ENCODE results near the gene TAF10.

Gene TAF10

GRCh38 chr11:6612213-6613041 is at the start of gene TAF10:
Gene TAF10, minus strand, starts transcription at chr11:6612216. Its CDS starts 27 bp downstream, at chr11:6612189.
- Mint-ChIP-seq H3K4me1 (ENCODE audit: low read depth) (peaks cover 28% of the 10 kb centered on the region), H3K27ac (peak within 1 kb of the TSS; percentile 90), H3K9me3 (no peaks in the 10 kb centered on the region), H3K4me3 (peak within 1 kb of the TSS; percentile 94), H3K27me3 (ENCODE audit: low read depth) (no peaks in the 10 kb centered on the region), H3K36me3 (ENCODE audit: low read depth) (peaks cover 54% of the 10 kb centered on the region)
- DNase-seq (ENCODE audit: low spot score), result peak; percentile 96

- Mint-ChIP-seq H3K4me3 (no peak overlapping the region), H3K27ac (no peak overlapping the region), H3K4me1 (ENCODE audit: low read depth) (peaks cover 8% of the 10 kb centered on the region), H3K9me3 (no peaks in the 10 kb centered on the region), H3K36me3 (ENCODE audit: low read depth) (no peaks in the 10 kb centered on the region), H3K27me3 (ENCODE audit: low read depth) (peaks cover 25% of the 10 kb centered on the region)
- no peak for DNase-seq (ENCODE audit: low spot score)
These were observed 48.7 kb upstream of the TAF10 start for GRCh38 chr11:6660712-6661111.

- Mint-ChIP-seq H3K36me3 (ENCODE audit: low read depth) (no peaks in the 10 kb centered on the region), H3K9me3 (no peaks in the 10 kb centered on the region), H3K27ac (no peak overlapping the region), H3K4me3 (no peak overlapping the region), H3K4me1 (ENCODE audit: low read depth) (peaks cover 5% of the 10 kb centered on the region), H3K27me3 (ENCODE audit: low read depth) (peaks cover 22% of the 10 kb centered on the region)
- DNase-seq (ENCODE audit: low spot score), result no peak
These were observed 46.6 kb upstream of the TAF10 start for GRCh38 chr11:6658647-6659046.

- H3K27ac Mint-ChIP-seq, result no peak overlapping the region
- H3K4me3 Mint-ChIP-seq, result peak overlapping the region; percentile 21
These were observed 45.3 kb upstream of the TAF10 start for GRCh38 chr11:6657346-6657745.

GRCh38 chr11:6656936-6657335 is 44.9 kb upstream of the TAF10 start:
- peak overlapping the region; percentile 68 for H3K4me3 Mint-ChIP-seq

More at GRCh38 chr11:6657346-6657745, 45.3 kb upstream of the TAF10 start:
- Mint-ChIP-seq H3K4me1 (ENCODE audit: low read depth) (peaks cover 3% of the 10 kb centered on the region), H3K27me3 (ENCODE audit: low read depth) (peaks cover 18% of the 10 kb centered on the region), H3K9me3 (no peaks in the 10 kb centered on the region), H3K36me3 (ENCODE audit: low read depth) (no peaks in the 10 kb centered on the region)
- no peak for DNase-seq (ENCODE audit: low spot score)

GRCh38 chr11:6656584-6656915 is 44.5 kb upstream of the TAF10 start:
- no peak overlapping the region for H3K27ac Mint-ChIP-seq
- peak overlapping the region; percentile 68 for H3K4me3 Mint-ChIP-seq
- H3K9me3 Mint-ChIP-seq, result no peaks in the 10 kb centered on the region
- peaks cover 18% of the 10 kb centered on the region for H3K27me3 Mint-ChIP-seq (ENCODE audit: low read depth)
- peaks cover 3% of the 10 kb centered on the region for H3K4me1 Mint-ChIP-seq (ENCODE audit: low read depth)
- H3K36me3 Mint-ChIP-seq (ENCODE audit: low read depth), result no peaks in the 10 kb centered on the region
- no peak for DNase-seq (ENCODE audit: low spot score)

More at GRCh38 chr11:6656936-6657335, 44.9 kb upstream of the TAF10 start:
- peaks cover 18% of the 10 kb centered on the region for H3K27me3 Mint-ChIP-seq (ENCODE audit: low read depth)
- no peak overlapping the region for H3K27ac Mint-ChIP-seq
- H3K4me1 Mint-ChIP-seq (ENCODE audit: low read depth), result peaks cover 3% of the 10 kb centered on the region
- no peak for DNase-seq (ENCODE audit: low spot score)
- H3K36me3 Mint-ChIP-seq (ENCODE audit: low read depth), result no peaks in the 10 kb centered on the region
- H3K9me3 Mint-ChIP-seq, result no peaks in the 10 kb centered on the region

GRCh38 chr11:6655790-6656583 is 44.0 kb upstream of the TAF10 start, which contains the start of gene DCHS1:
Gene DCHS1, minus strand, starts transcription at chr11:6655809. Its CDS starts 14,196 bp downstream, at chr11:6641613.
- peaks cover 18% of the 10 kb centered on the region for H3K27me3 Mint-ChIP-seq (ENCODE audit: low read depth)
- DNase-seq (ENCODE audit: low spot score), result no peak
- H3K4me1 Mint-ChIP-seq (ENCODE audit: low read depth), result peaks cover 3% of the 10 kb centered on the region
- H3K9me3 Mint-ChIP-seq, result no peaks in the 10 kb centered on the region
- H3K4me3 Mint-ChIP-seq, result peak within 1 kb of the TSS; percentile 68
- H3K36me3 Mint-ChIP-seq (ENCODE audit: low read depth), result no peaks in the 10 kb centered on the region
- H3K27ac Mint-ChIP-seq, result no peak within 1 kb of the TSS

GRCh38 chr11:6655020-6655789 is 43.2 kb upstream of the TAF10 start:
- Mint-ChIP-seq H3K27me3 (ENCODE audit: low read depth) (peaks cover 18% of the 10 kb centered on the region), H3K9me3 (no peaks in the 10 kb centered on the region), H3K36me3 (ENCODE audit: low read depth) (no peaks in the 10 kb centered on the region), H3K4me1 (ENCODE audit: low read depth) (peaks cover 3% of the 10 kb centered on the region), H3K27ac (no peak overlapping the region), H3K4me3 (no peak overlapping the region)
- no peak for DNase-seq (ENCODE audit: low spot score)

- no peaks in the 10 kb centered on the region for H3K36me3 Mint-ChIP-seq (ENCODE audit: low read depth)
These were observed 42.4 kb upstream of the TAF10 start for GRCh38 chr11:6654281-6655019.

GRCh38 chr11:6653656-6654055 is 41.6 kb upstream of the TAF10 start:
- no peak overlapping the region for H3K4me3 Mint-ChIP-seq
- peaks cover 18% of the 10 kb centered on the region for H3K27me3 Mint-ChIP-seq (ENCODE audit: low read depth)
- H3K36me3 Mint-ChIP-seq (ENCODE audit: low read depth), result no peaks in the 10 kb centered on the region
- H3K27ac Mint-ChIP-seq, result no peak overlapping the region
- DNase-seq (ENCODE audit: low spot score), result no peak
- no peaks in the 10 kb centered on the region for H3K9me3 Mint-ChIP-seq
- peaks cover 3% of the 10 kb centered on the region for H3K4me1 Mint-ChIP-seq (ENCODE audit: low read depth)

More at GRCh38 chr11:6654281-6655019, 42.4 kb upstream of the TAF10 start:
- peaks cover 18% of the 10 kb centered on the region for H3K27me3 Mint-ChIP-seq (ENCODE audit: low read depth)
- no peak for DNase-seq (ENCODE audit: low spot score)
- no peak overlapping the region for H3K27ac Mint-ChIP-seq
- no peak overlapping the region for H3K4me3 Mint-ChIP-seq
- H3K9me3 Mint-ChIP-seq, result no peaks in the 10 kb centered on the region
- H3K4me1 Mint-ChIP-seq (ENCODE audit: low read depth), result peaks cover 3% of the 10 kb centered on the region

GRCh38 chr11:6653097-6653496 is 41.1 kb upstream of the TAF10 start:
- H3K27ac Mint-ChIP-seq, result no peak overlapping the region
- H3K4me1 Mint-ChIP-seq (ENCODE audit: low read depth), result peaks cover 3% of the 10 kb centered on the region
- H3K36me3 Mint-ChIP-seq (ENCODE audit: low read depth), result no peaks in the 10 kb centered on the region
- peaks cover 18% of the 10 kb centered on the region for H3K27me3 Mint-ChIP-seq (ENCODE audit: low read depth)
- H3K4me3 Mint-ChIP-seq, result no peak overlapping the region
- DNase-seq (ENCODE audit: low spot score), result no peak
- H3K9me3 Mint-ChIP-seq, result no peaks in the 10 kb centered on the region

GRCh38 chr11:6652182-6652581 is 40.2 kb upstream of the TAF10 start:
- no peak overlapping the region for H3K27ac Mint-ChIP-seq
- no peaks in the 10 kb centered on the region for H3K36me3 Mint-ChIP-seq (ENCODE audit: low read depth)
- H3K27me3 Mint-ChIP-seq (ENCODE audit: low read depth), result peaks cover 13% of the 10 kb centered on the region
- peaks cover 3% of the 10 kb centered on the region for H3K4me1 Mint-ChIP-seq (ENCODE audit: low read depth)
- no peaks in the 10 kb centered on the region for H3K9me3 Mint-ChIP-seq
- no peak overlapping the region for H3K4me3 Mint-ChIP-seq
- DNase-seq (ENCODE audit: low spot score), result no peak

GRCh38 chr11:6650980-6651379 is 39.0 kb upstream of the TAF10 start:
- no peak for DNase-seq (ENCODE audit: low spot score)
- H3K4me1 Mint-ChIP-seq (ENCODE audit: low read depth), result peaks cover 1% of the 10 kb centered on the region

More at GRCh38 chr11:6650980-6651379, 39.0 kb upstream of the TAF10 start:
- Mint-ChIP-seq H3K9me3 (no peaks in the 10 kb centered on the region), H3K27me3 (ENCODE audit: low read depth) (peaks cover 1% of the 10 kb centered on the region), H3K4me3 (no peak overlapping the region), H3K36me3 (ENCODE audit: low read depth) (no peaks in the 10 kb centered on the region), H3K27ac (no peak overlapping the region)
